PC-9 (cell line): ENCODE data around the gene SPRR2E.

Experiments used
- CTCF ChIP-seq: fragments of 200-600 bp; sonication (generic); conservative IDR thresholded peaks from 2 replicates; pipeline ENCODE4 v1.6.1; 2017; ENCODE audit warnings: mixed run types, antibody characterized with exemption, mild to moderate bottlenecking, moderate library complexity
- EZH2 ChIP-seq: fragments of 200-600 bp; sonication (generic); IDR thresholded peaks from 2 replicates; pipeline ENCODE4 v1.8.0; 2017; ENCODE audit warnings: antibody characterized with exemption, low read depth

- TF ChIP-seq CTCF (no peak), EZH2 (no peak)
Measured at GRCh38 chr1:153120945-153121344, 26.6 kb upstream of the SPRR2E start.
